ENCODE results near the gene CNGA2. TPM values are rescaled to one million over a fixed set of nuclear protein-coding genes. Genes with fewer than 3 reads are reported as not detected.

The CNGA2 gene
- total and polyA plus RNA-seq, 10 of the 15 experiments (the other 5 are each of a cell fraction or from before 2014, with no cell fraction given) = not detected

DNA sequence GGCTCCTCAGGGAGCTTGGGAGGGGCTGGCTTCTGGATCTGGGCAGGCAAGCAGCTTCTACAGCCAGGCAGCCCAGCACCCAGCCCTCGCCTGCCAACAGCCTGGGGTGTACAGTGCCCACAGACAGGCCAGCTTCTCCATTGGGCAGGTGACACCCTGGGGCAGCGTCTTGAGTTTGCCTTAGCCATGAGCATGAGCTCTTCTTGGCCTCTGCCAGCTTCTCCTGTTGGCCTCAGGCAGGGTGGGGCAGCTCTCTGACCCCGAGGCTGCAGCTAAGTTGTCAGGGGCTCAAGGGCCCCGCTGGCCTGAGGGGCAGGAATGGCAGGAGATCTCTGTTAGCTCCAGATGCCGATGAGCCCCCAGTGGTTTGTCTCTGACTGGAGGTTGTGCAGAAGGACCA is 7.8 kb upstream of the CNGA2 start:
- no peak for ATAC-seq
- no peak overlapping the region for H3K9ac ChIP-seq (ENCODE audit: control insufficient read depth, insufficient read depth, low read length)
- no peak for DNase-seq (ENCODE audit: low read depth, low spot score)
- BruUV-seq (replicated peaks) = no TSS peak
- H3K4me1 ChIP-seq (ENCODE audit: control insufficient read depth, insufficient read depth, low read length) = no peaks in the 10 kb centered on the region
- ChIA-PET SMC1A (ENCODE audit: uncharacterized antibody, unreplicated experiment) (no interaction called here), CTCF (interaction anchor here (1.0 kb wide), 1 partner anchor 22 kb away, joined by 3 read pairs; no protein-coding TSS in a partner anchor), RAD21 (ENCODE audit: unreplicated experiment) (no interaction called here), POLR2A (no interaction called here)
- H3K4me2 ChIP-seq (ENCODE audit: control insufficient read depth, insufficient read depth) = no peak overlapping the region
- H3K27me3 ChIP-seq (replicated peaks in 1 of 2; ENCODE audit: control insufficient read depth in 2 of 2, insufficient read depth in 2 of 2, low read length in 1 of 2) = no peaks in the 10 kb centered on the region
- intact Hi-C loops (cut with micrococcal nuclease; ENCODE audit: unreplicated experiment) = no loop called here
- WGBS (ENCODE audit: insufficient coverage, insufficient replicate concordance, low lambda C conversion rate, missing lambda C conversion rate) = 2% methylated on average over 5 of the region's 5 CpGs
- no peak for FAIRE-seq
- H3K4me3 ChIP-seq = no peak overlapping the region
- no peaks in the 10 kb centered on the region for H3K79me2 ChIP-seq (ENCODE audit: control insufficient read depth, insufficient read depth, low read length)
- H3K36me3 ChIP-seq (ENCODE audit: control insufficient read depth in 2 of 2, insufficient read depth in 2 of 2, low read length in 1 of 2) = no peaks in the 10 kb centered on the region
- no peaks in the 10 kb centered on the region for H4K20me1 ChIP-seq (ENCODE audit: control insufficient read depth, insufficient read depth)
- in situ Hi-C loops (cut with MboI) = no loop called here
- H3K27ac ChIP-seq (ENCODE audit: control insufficient read depth, insufficient read depth) = no peak overlapping the region
- TF ChIP-seq, protein P1, sequence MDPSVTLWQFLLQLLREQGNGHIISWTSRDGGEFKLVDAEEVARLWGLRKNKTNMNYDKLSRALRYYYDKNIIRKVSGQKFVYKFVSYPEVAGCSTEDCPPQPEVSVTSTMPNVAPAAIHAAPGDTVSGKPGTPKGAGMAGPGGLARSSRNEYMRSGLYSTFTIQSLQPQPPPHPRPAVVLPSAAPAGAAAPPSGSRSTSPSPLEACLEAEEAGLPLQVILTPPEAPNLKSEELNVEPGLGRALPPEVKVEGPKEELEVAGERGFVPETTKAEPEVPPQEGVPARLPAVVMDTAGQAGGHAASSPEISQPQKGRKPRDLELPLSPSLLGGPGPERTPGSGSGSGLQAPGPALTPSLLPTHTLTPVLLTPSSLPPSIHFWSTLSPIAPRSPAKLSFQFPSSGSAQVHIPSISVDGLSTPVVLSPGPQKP (IDR thresholded peaks at IDR 0.05; ENCODE audit: low read depth, low read length) = no peak
- TF ChIP-seq MXI1 (IDR thresholded peaks at IDR 0.05; ENCODE audit: low read depth, low read length) = no peak
- TF ChIP-seq JUND (IDR thresholded peaks at IDR 0.05; ENCODE audit: low read depth, low read length) = no peak
- H2AFZ ChIP-seq (ENCODE audit: control insufficient read depth, low read depth, low read length) = no peak overlapping the region
- no peaks in the 10 kb centered on the region for H3K9me3 ChIP-seq (replicated peaks; ENCODE audit: control insufficient read depth, insufficient read depth, low read length)

DNA sequence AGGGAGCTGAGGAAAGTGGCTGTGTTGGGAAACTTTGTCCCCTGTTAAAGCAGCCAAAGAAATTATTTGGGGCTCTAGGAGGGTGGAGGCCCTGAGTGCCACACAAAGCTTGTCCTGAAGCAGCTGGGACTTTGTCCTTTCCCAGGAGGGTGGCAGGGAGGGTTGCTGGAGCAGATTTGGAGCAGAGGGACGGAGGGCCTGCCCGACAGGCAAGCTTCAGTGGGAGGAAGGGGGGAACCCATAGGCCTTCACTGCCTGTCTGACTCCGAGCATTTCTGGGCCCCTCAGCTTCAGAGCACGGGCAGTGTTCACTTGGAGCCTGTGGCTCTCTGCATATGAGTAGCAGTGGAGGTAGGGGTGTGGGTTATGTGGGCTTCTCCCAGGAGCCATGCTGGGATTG is 7.2 kb upstream of the CNGA2 start:
- TF ChIP-seq TCF7 (IDR thresholded peaks at IDR 0.05; ENCODE audit: borderline replicate concordance) (no peak), TCF3 (IDR thresholded peaks at IDR 0.05; ENCODE audit: borderline replicate concordance, insufficient read depth, low read depth, low read length) (no peak), ETV6 (conservative IDR thresholded peaks at IDR 0.05 in 1 of 2, IDR thresholded peaks at IDR 0.05 in 1 of 2; ENCODE audit: borderline replicate concordance in 1 of 2, low read depth in 1 of 2) (no peak), ZNF24 (IDR thresholded peaks at IDR 0.05) (no peak), TCF12 (IDR thresholded peaks at IDR 0.05; ENCODE audit: low read depth, low read length) (no peak)
- TF ChIP-seq, protein P2, sequence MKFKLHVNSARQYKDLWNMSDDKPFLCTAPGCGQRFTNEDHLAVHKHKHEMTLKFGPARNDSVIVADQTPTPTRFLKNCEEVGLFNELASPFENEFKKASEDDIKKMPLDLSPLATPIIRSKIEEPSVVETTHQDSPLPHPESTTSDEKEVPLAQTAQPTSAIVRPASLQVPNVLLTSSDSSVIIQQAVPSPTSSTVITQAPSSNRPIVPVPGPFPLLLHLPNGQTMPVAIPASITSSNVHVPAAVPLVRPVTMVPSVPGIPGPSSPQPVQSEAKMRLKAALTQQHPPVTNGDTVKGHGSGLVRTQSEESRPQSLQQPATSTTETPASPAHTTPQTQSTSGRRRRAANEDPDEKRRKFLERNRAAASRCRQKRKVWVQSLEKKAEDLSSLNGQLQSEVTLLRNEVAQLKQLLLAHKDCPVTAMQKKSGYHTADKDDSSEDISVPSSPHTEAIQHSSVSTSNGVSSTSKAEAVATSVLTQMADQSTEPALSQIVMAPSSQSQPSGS (IDR thresholded peaks at IDR 0.05; ENCODE audit: low read length) = no peak
- H3K36me3 ChIP-seq (ENCODE audit: control insufficient read depth in 2 of 2, insufficient read depth in 2 of 2, low read length in 1 of 2) = no peaks in the 10 kb centered on the region
- no peak overlapping the region for H3K4me3 ChIP-seq
- H3K9me3 ChIP-seq (replicated peaks; ENCODE audit: control insufficient read depth, insufficient read depth, low read length) = no peaks in the 10 kb centered on the region
- RAD21 ChIA-PET (ENCODE audit: unreplicated experiment) = no interaction called here
- POLR2A ChIA-PET = no interaction called here
- H3K4me2 ChIP-seq (ENCODE audit: control insufficient read depth, insufficient read depth) = no peak overlapping the region
- in situ Hi-C loops (cut with MboI) (no loop called here), intact Hi-C loops (cut with micrococcal nuclease; ENCODE audit: unreplicated experiment) (no loop called here)
- no peak for ATAC-seq
- BruUV-seq (replicated peaks) = no TSS peak
- H3K27ac ChIP-seq (ENCODE audit: control insufficient read depth, insufficient read depth) = no peak overlapping the region
- no peak overlapping the region for H2AFZ ChIP-seq (ENCODE audit: control insufficient read depth, low read depth, low read length)
- no peak for FAIRE-seq
- H3K4me1 ChIP-seq (ENCODE audit: control insufficient read depth, insufficient read depth, low read length) = no peaks in the 10 kb centered on the region
- CTCF ChIA-PET = interaction anchor here (1.0 kb wide), 1 partner anchor 21 kb away, joined by 3 read pairs; no protein-coding TSS in a partner anchor
- H3K9ac ChIP-seq (ENCODE audit: control insufficient read depth, insufficient read depth, low read length) = no peak overlapping the region
- no peak for DNase-seq (ENCODE audit: low read depth, low spot score)
- H4K20me1 ChIP-seq (ENCODE audit: control insufficient read depth, insufficient read depth) = no peaks in the 10 kb centered on the region
- no peaks in the 10 kb centered on the region for H3K79me2 ChIP-seq (ENCODE audit: control insufficient read depth, insufficient read depth, low read length)
- SMC1A ChIA-PET (ENCODE audit: uncharacterized antibody, unreplicated experiment) = no interaction called here
- WGBS (ENCODE audit: insufficient coverage, insufficient replicate concordance, low lambda C conversion rate, missing lambda C conversion rate) = 0% methylated on average over 4 of the region's 4 CpGs
- no peaks in the 10 kb centered on the region for H3K27me3 ChIP-seq (replicated peaks in 1 of 2; ENCODE audit: control insufficient read depth in 2 of 2, insufficient read depth in 2 of 2, low read length in 1 of 2)

All from GM12878 (cell line).